ENCODE data around the gene RBM15.

DNA sequence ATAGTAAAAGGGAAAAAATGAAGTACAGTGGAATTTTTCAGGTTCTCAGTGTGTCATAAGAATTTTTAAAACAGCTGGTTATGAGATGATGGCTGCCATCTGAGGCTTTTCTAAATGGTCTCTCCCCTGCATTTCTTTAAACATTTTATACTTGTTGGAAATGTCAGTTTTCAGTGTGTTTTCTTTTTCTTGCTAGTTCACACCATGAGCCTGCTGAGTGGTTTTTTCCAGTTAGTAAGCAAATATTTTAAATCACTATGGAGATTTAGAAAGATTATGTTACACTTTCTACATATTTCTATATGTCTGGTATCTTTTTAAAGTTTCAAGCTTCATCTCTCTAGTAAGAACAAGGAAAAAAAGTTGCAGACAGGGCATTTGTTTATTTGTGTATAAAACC lies 9.6 kb downstream of the RBM15 start:
- TF ChIP-seq SIN3A (IDR thresholded peaks at IDR 0.05; ENCODE audit: low read depth) (no peak), EZH2 (IDR thresholded peaks at IDR 0.05) (no peak), POLR2A (IDR thresholded peaks at IDR 0.05; ENCODE audit: borderline replicate concordance, extremely low read depth, insufficient read depth, insufficient read length) (no peak), POLR2AphosphoS5 (IDR thresholded peaks at IDR 0.05; ENCODE audit: low read depth, low read length) (no peak), CEBPB (IDR thresholded peaks at IDR 0.05; ENCODE audit: low read depth) (no peak), YY1 (IDR thresholded peaks at IDR 0.05; ENCODE audit: extremely low read depth, insufficient replicate concordance, low read depth, low read length) (no peak), ZNF274 (IDR thresholded peaks at IDR 0.05; ENCODE audit: low read depth, low read length) (no peak), TCF7L2 (IDR thresholded peaks at IDR 0.05; ENCODE audit: borderline replicate concordance, extremely low read depth, insufficient read depth, insufficient read length) (no peak), JUND (IDR thresholded peaks at IDR 0.05) (no peak), SP1 (IDR thresholded peaks at IDR 0.05; ENCODE audit: low read depth) (no peak)
- TF ChIP-seq, protein P1, sequence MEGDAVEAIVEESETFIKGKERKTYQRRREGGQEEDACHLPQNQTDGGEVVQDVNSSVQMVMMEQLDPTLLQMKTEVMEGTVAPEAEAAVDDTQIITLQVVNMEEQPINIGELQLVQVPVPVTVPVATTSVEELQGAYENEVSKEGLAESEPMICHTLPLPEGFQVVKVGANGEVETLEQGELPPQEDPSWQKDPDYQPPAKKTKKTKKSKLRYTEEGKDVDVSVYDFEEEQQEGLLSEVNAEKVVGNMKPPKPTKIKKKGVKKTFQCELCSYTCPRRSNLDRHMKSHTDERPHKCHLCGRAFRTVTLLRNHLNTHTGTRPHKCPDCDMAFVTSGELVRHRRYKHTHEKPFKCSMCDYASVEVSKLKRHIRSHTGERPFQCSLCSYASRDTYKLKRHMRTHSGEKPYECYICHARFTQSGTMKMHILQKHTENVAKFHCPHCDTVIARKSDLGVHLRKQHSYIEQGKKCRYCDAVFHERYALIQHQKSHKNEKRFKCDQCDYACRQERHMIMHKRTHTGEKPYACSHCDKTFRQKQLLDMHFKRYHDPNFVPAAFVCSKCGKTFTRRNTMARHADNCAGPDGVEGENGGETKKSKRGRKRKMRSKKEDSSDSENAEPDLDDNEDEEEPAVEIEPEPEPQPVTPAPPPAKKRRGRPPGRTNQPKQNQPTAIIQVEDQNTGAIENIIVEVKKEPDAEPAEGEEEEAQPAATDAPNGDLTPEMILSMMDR (IDR thresholded peaks at IDR 0.05 in 2 of 3, conservative IDR thresholded peaks at IDR 0.05 in 1 of 3; ENCODE audit: borderline replicate concordance in 1 of 3, insufficient read depth in 1 of 3, low read depth in 2 of 3, low read length in 2 of 3): no peak
- TF ChIP-seq, protein P2, sequence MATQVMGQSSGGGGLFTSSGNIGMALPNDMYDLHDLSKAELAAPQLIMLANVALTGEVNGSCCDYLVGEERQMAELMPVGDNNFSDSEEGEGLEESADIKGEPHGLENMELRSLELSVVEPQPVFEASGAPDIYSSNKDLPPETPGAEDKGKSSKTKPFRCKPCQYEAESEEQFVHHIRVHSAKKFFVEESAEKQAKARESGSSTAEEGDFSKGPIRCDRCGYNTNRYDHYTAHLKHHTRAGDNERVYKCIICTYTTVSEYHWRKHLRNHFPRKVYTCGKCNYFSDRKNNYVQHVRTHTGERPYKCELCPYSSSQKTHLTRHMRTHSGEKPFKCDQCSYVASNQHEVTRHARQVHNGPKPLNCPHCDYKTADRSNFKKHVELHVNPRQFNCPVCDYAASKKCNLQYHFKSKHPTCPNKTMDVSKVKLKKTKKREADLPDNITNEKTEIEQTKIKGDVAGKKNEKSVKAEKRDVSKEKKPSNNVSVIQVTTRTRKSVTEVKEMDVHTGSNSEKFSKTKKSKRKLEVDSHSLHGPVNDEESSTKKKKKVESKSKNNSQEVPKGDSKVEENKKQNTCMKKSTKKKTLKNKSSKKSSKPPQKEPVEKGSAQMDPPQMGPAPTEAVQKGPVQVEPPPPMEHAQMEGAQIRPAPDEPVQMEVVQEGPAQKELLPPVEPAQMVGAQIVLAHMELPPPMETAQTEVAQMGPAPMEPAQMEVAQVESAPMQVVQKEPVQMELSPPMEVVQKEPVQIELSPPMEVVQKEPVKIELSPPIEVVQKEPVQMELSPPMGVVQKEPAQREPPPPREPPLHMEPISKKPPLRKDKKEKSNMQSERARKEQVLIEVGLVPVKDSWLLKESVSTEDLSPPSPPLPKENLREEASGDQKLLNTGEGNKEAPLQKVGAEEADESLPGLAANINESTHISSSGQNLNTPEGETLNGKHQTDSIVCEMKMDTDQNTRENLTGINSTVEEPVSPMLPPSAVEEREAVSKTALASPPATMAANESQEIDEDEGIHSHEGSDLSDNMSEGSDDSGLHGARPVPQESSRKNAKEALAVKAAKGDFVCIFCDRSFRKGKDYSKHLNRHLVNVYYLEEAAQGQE (IDR thresholded peaks at IDR 0.05; ENCODE audit: low read depth): no peak
- TF ChIP-seq, protein P3, sequence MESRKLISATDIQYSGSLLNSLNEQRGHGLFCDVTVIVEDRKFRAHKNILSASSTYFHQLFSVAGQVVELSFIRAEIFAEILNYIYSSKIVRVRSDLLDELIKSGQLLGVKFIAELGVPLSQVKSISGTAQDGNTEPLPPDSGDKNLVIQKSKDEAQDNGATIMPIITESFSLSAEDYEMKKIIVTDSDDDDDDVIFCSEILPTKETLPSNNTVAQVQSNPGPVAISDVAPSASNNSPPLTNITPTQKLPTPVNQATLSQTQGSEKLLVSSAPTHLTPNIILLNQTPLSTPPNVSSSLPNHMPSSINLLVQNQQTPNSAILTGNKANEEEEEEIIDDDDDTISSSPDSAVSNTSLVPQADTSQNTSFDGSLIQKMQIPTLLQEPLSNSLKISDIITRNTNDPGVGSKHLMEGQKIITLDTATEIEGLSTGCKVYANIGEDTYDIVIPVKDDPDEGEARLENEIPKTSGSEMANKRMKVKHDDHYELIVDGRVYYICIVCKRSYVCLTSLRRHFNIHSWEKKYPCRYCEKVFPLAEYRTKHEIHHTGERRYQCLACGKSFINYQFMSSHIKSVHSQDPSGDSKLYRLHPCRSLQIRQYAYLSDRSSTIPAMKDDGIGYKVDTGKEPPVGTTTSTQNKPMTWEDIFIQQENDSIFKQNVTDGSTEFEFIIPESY (IDR thresholded peaks at IDR 0.05; ENCODE audit: extremely low read depth, insufficient replicate concordance, low read length): no peak
- TF ChIP-seq, protein P4, sequence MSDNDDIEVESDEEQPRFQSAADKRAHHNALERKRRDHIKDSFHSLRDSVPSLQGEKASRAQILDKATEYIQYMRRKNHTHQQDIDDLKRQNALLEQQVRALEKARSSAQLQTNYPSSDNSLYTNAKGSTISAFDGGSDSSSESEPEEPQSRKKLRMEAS (IDR thresholded peaks at IDR 0.05): no peak
